Progenitor cell of endocrine pancreas (in vitro differentiated cells): ENCODE results near the gene ING1. TPM values are rescaled to one million over a fixed set of nuclear protein-coding genes. Genes with fewer than 3 reads are reported as not detected.
"Not testable (repeated sequence)": the region's sequence is repeated elsewhere in the genome, so short reads cannot be mapped to it uniquely, and the experiment has no call there.

Source experiments
- DNase-seq: peaks from one replicate; pipeline ENCODE4 v3.0.0; 2021; ENCODE audit warnings: low spot score; ENCODE audit not compliant: unreplicated experiment
- H3K27ac Mint-ChIP-seq: 2 replicates; pipeline ENCODE4 v1.8.0; 2021; ENCODE audit warnings: mild to moderate bottlenecking, moderate library complexity, mixed read lengths
- H3K27me3 Mint-ChIP-seq: 2 replicates; pipeline ENCODE4 v1.8.0; 2021; ENCODE audit warnings: mixed read lengths
- H3K36me3 Mint-ChIP-seq: 2 replicates; pipeline ENCODE4 v1.8.0; 2022; ENCODE audit warnings: mixed read lengths; ENCODE audit not compliant: insufficient read depth
- H3K4me1 Mint-ChIP-seq: 2 replicates; pipeline ENCODE4 v1.8.0; 2021; ENCODE audit warnings: low read depth, mixed read lengths
- H3K4me3 Mint-ChIP-seq: 2 replicates; pipeline ENCODE4 v1.8.0; 2021; ENCODE audit warnings: low read depth, mild to moderate bottlenecking, moderate library complexity, mixed read lengths
- H3K9me3 Mint-ChIP-seq: 2 replicates; pipeline ENCODE4 v1.8.0; 2021; ENCODE audit warnings: low read depth, mixed read lengths
- CTCF ChIP-seq: fragments of 200-600 bp; sonication (generic); IDR thresholded peaks from one replicate; pipeline ENCODE4 v1.5.0; 2021; ENCODE audit warnings: antibody characterized with exemption, mild to moderate bottlenecking; ENCODE audit not compliant: unreplicated experiment
- total RNA-seq: library from RNA; stranded (reverse); gene quantifications from 2 replicates; pipeline ENCODE4 v1.2.1, GENCODE V29; 2021

ING1 gene
- total RNA-seq, 1 donor from 2014 or later: 20.7 TPM

GRCh38 chr13:110700641-110701040, 12.9 kb upstream of the ING1 start:
- no peak overlapping the region for H3K4me3 Mint-ChIP-seq
- H3K27ac Mint-ChIP-seq: no peak overlapping the region
- H3K27me3 Mint-ChIP-seq: no peaks in the 10 kb centered on the region
- no peak for DNase-seq
- TF ChIP-seq CTCF: no peak
- H3K4me1 Mint-ChIP-seq: peaks cover 22% of the 10 kb centered on the region
- no peaks in the 10 kb centered on the region for H3K9me3 Mint-ChIP-seq
- H3K36me3 Mint-ChIP-seq: peaks cover 22% of the 10 kb centered on the region

DNA sequence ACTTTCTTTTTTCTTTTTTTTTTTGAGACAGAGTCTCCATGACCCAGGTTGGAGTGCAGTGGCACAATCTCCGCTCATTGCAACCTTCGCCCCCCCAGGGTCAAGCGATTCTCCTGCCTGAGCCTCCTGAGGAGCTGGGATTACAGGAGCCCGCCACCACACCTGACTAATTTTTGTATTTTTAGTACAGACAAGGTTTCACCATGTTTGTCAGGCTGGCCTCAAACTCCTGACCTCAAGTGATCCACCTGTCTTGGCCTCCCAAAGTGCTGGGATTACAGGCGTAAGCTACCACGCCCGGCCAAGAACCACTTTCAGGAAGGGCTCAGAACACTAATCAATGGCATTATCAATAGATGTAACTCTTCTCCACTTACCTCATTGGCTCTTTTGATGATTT, 12.4 kb upstream of the ING1 start:
- DNase-seq, H3K27ac Mint-ChIP-seq, H3K9me3 Mint-ChIP-seq: not testable (repeated sequence)

GRCh38 chr13:110702089-110702488, 11.4 kb upstream of the ING1 start:
- Mint-ChIP-seq H3K9me3 (no peaks in the 10 kb centered on the region), H3K27ac (peak overlapping the region; percentile 51), H3K4me3 (peak overlapping the region; percentile 10), H3K4me1 (peaks cover 25% of the 10 kb centered on the region), H3K36me3 (peaks cover 20% of the 10 kb centered on the region), H3K27me3 (no peaks in the 10 kb centered on the region)
- TF ChIP-seq CTCF: no peak
- no peak for DNase-seq

More for the DNA sequence above, 12.4 kb upstream of the ING1 start:
- not testable (repeated sequence) for H3K4me3 Mint-ChIP-seq, H3K27me3 Mint-ChIP-seq
- peaks cover 22% of the 10 kb centered on the region for H3K4me1 Mint-ChIP-seq
- peaks cover 22% of the 10 kb centered on the region for H3K36me3 Mint-ChIP-seq

GRCh38 chr13:110702591-110703526, 10.6 kb upstream of the ING1 start:
- no peak for TF ChIP-seq CTCF
- Mint-ChIP-seq H3K4me3 (peak overlapping the region; percentile 54), H3K36me3 (peaks cover 18% of the 10 kb centered on the region), H3K27me3 (no peaks in the 10 kb centered on the region), H3K27ac (peak overlapping the region; percentile 38), H3K4me1 (peaks cover 27% of the 10 kb centered on the region), H3K9me3 (no peaks in the 10 kb centered on the region)
- DNase-seq: no peak

DNA sequence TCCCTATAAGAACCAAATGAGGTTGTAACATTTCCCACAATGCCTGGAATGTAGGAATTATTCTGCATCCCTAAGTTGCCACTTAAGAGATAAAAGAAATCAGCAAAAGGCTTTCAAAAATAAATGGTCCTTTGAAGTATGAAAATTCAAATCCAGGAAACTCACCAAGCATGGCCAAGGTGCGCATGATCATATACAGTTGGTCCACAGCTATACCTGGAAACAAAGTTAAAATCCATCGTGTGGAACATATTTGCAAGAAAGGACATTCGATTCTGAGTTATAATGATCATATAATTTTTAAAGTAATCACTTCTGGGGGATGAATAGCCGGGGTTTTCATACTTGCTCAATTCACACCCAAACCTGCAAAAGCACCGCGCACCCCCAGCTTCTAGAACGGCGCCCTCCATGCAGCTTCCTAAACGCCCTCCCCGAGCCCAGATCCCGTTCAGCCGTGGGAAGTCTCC, 8.1 kb upstream of the ING1 start:
- no peaks in the 10 kb centered on the region for H3K9me3 Mint-ChIP-seq
- peaks cover 27% of the 10 kb centered on the region for H3K4me1 Mint-ChIP-seq
- DNase-seq: no peak
- H3K27me3 Mint-ChIP-seq: no peaks in the 10 kb centered on the region
- H3K36me3 Mint-ChIP-seq: peaks cover 9% of the 10 kb centered on the region
- H3K27ac Mint-ChIP-seq: peak overlapping the region; percentile 91
- TF ChIP-seq CTCF: no peak
- H3K4me3 Mint-ChIP-seq: peak overlapping the region; percentile 90
